Epidermal melanocyte (primary cell): ENCODE data around the gene RRAGB.
"Not testable (repeated sequence)": the region's sequence is repeated elsewhere in the genome, so short reads cannot be mapped to it uniquely, and the experiment has no call there.

ENCODE experiments used
- DNase-seq: peaks from one replicate; pipeline ENCODE4 v3.0.0; 2011; ENCODE audit warnings: low spot score; ENCODE audit not compliant: insufficient read length

RRAGB gene

DNA sequence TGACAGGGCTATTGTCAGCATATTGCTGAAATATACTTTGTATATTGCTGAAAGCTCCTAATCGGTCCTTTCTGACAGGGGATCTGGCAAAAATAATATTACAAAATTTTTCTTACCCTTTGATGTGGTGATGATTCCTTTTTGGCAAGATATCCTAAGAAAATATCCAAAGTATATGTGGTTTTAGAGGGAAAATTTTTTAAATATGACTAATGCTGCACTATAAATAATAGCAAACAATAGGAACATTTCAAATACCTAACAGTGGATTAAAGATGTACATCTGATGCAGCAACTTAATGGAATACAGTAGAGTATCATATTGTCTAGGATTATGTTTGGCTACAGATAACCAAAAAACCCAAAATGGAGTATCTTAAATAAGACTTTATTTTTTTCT, 49.6 kb downstream of the RRAGB start:
- DNase-seq, result no peak

DNA sequence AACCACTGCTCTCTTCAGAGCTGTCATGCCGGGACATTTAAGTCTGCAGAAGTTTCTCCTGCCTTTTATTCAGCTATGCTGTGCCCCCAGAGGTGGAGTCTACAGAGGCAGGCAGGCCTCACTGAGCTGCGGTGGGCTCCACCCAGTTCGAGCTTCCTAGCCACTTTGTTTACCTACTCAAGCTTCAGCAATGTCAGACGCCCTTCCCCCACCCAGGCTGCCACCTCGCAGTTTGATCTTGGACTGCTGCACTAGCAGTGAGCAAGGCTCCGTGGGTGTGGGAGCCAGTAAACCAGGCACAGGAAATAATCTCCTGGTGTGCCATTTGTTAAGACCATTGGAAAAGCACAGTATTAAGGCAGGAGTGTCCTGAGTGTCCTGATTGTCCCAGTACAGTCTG, 56.9 kb downstream of the RRAGB start:
- DNase-seq, result not testable (repeated sequence)

DNA sequence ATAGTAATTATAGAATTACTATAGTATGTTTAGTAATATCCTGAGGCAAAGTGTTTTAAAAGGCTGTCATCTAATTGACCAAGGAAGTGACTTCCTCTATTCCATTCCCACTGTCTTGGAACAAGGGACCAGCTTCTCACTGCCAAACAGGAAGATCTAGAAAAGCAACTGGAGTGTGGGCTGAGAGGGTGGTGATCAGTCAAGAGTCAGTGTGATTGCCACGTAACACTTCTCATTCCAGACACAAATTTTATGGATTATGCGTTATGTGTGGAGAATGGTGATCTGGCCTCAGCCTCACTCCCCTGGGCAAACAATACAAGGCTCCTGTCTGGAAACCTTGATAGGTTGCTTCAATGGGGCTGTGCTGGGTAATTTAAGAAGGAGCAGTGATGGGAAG, 60.0 kb downstream of the RRAGB start:
- no peak for DNase-seq

DNA sequence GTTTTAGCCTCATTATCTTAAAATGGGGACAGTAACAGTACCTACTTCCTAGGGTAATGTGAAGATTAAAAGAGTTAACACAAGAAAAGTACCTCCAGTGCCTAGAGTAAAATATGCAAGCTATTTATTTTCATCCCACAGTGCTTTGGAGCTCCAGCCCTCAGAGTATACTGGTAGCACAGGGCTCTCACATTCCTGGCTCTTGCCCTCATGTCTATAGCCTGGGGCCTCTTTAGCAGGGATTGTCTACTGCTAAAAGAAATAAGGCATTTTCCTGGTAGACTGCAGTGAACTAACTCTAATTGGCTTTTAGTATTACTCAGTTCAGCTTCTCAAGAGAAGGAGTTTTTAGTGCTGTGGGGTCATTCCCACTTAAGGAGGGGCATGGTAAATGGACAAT, 60.8 kb downstream of the RRAGB start:
- peak; percentile 18 for DNase-seq

DNA sequence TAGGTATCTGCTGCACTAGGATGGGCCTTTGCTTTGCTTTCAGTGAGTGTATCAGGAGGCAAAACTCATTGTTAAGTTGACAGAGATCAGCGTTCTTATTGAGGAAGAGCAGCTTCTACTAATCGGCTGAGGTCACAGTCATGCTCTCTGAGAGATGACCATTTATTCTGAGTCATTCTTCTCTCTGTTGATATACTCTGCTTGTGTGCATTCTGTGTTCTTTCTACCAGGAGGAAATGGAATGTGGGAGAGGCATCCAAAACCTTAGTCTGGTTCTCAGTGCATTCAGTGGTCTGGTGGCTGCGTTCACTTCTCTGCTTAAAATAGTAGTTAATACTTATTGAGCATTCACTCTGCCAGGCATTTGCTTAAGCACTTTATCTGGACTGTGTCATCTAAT, 66.2 kb downstream of the RRAGB start:
- no peak for DNase-seq

DNA sequence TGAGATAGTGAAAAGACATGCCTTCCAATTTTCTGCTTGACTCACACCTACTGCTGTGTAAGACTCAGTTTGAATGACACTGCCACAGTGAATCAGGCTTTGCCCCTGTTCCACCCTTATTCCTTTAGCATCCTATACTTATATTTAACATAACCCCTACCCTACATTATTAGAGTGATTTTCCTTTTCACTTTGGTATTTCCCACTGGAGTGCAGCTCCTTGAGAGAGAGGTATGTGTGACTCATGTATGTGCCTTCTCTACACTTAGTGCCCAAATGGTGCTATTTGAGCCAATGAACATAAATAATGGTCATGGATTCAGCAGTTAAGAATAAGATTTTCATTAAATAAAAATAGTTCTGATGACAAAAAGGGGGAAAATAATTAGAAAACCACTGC, 69.5 kb downstream of the RRAGB start:
- no peak for DNase-seq

DNA sequence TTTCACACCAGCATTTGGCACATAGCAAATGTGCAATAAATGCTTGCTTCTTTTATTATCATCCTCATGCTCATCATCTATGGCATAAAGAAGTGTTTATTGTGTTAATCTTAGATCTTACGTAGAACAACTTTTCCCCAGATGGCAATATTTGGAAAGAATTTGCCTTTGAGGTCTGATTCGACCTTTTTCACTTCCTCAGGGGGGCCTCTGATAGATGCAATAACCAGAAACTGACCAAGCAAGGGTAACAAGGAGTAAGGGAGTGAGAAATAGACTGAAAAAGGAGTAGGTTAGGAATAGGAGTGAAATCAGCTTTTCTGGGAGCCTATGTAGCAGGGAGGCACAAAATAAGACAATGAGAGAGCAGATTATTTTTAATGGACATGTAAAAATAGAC, 70.2 kb downstream of the RRAGB start:
- DNase-seq, result no peak

DNA sequence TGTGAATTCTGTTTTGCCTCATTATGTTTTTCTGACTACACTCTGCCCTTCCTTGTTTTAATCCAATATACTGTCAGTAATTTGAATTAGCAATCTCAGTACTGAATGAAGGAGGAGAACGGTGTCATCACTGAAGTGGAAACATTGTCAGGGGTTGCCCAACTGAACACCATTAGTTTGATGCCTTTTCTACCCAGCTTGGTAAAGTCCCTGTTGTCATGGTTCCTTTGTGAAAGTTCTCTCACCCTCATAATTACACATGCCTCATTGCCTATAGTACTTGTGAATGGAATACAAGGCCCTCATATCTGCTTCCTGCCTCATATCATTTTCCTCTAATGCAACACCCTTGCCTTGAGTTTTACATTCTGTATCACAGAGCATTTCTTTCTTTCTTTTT, 76.9 kb downstream of the RRAGB start:
- DNase-seq, result no peak

DNA sequence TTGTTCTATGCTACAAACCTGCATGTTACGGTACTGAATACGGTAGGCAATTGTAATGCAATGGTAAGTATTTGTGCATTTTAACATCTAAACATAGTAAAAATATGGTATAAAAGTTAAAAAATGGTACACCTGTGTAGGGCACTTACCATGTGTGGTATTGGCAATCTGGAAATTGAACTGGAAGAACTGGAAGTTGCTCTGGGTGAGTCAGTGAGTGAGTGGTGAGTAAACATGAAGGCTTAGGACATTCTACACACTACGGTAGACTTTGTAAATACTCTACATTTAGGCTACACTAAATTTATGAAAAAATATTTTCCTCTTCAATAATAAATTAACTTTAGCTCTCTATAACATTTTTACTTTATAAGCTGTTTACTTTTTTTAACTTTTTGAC, 78.9 kb downstream of the RRAGB start:
- DNase-seq, result no peak

DNA sequence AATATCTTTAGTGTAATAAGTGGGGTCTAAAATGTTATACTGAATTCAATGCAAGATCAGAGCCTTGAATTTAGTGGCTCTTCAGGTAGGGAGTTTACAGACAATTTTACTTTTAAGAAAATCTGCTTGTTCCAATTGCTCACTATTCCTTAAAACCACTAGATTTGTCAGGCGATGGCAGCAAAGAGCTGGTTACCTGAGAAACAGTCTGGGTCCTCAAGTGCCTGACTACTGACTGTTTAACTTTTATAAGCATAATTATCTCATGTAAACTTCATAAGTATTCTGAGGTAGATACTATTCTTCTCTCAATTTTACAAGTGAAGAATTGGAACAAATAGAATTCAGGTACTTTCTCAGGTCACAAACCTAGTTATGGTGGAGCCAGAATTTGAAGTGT, 84.3 kb downstream of the RRAGB start:
- DNase-seq, result no peak
